Measurements from ENCODE around the gene PRKCA. TPM values are rescaled to one million over a fixed set of nuclear protein-coding genes. Genes with fewer than 3 reads are reported as not detected.

The PRKCA gene
- total RNA-seq, 4 donors from 2014 or later: 3.9 to 12.1 (median 7.0) TPM

GRCh38 chr17:66313995-66314659 lies 11.7 kb downstream of the PRKCA start:
- no peak for TF ChIP-seq CTCF (IDR thresholded peaks at IDR 0.05; ENCODE audit: low read depth)

DNA sequence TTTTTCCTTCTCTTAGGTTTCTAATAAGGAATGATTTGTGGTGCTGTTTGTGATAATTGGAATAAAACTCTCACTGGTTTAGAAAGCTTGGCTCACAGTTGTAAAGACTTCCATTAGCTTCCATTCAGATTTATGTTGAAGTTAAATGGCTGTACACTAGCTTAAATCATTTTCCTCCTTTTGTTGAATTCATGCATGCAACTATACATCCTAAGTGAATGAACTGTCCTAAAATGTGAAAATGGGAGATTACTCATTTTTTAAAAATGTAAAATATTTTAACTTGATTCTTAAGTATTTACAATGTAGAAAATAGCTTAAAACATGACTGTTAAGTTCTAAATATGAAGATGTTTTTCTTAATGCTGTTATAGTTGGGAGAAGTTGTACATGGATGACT lies 15.2 kb downstream of the PRKCA start:
- TF ChIP-seq CTCF (IDR thresholded peaks at IDR 0.05; ENCODE audit: low read depth): no peak

DNA sequence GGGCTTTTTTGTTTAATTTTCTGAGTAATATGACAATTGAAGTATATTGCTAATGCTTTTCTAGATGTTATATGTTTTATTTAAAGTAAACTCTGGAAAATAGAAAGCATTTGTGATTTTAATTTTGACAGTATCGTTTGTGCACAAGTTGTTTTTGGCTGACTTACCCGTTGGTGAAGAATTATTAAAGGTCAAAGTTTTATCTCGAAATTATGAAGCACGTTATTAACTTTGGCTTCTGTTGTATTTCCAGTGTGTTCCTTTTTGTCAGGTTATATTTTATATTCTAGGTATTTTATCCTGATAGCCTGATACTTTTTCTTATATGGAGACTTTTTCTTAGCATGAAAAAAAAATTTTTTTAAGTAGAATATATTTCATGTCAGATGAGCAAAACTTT lies 16.8 kb downstream of the PRKCA start:
- no peak for TF ChIP-seq CTCF (IDR thresholded peaks at IDR 0.05; ENCODE audit: low read depth)

DNA sequence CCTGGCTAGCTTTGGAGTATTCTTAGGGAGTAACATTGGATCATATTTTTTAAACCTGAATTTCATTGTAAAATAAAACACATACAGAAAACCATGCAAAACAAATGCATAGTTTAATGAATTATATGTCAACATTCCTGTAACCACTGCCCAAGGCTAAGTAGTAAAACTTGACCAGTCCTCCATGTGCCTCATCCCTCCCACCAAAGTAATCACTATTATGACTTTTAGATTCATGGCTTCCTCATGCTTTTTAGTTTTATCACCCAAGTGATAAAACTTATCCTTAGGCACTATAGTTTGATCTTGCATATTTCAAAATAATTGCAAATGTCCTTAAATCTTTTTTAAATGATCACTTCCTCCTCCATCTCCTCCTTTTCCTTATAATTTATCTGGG lies 20.4 kb downstream of the PRKCA start:
- no peak for TF ChIP-seq CTCF (IDR thresholded peaks at IDR 0.05; ENCODE audit: low read depth)

GRCh38 chr17:66326476-66327047 lies 24.1 kb downstream of the PRKCA start:
- TF ChIP-seq CTCF (IDR thresholded peaks at IDR 0.05; ENCODE audit: low read depth): no peak

DNA sequence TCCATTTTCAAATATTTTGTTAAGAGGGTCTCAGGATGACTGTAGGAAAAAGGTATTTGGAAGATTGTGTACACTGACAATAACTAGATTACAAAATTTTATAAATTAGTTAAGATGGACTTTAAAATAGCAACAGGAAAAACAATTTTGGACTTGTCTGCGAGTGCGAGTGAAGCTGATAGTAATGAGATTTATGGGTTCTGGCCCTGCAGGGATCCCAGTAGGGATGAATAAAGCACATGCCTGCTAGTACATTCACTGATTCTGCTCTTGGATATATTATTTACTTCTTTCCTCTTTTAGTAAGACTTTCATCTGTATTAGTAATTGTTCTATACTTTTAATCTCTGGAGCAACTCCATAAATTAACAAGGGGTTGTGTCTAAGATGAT lies 28.2 kb downstream of the PRKCA start:
- TF ChIP-seq CTCF (IDR thresholded peaks at IDR 0.05; ENCODE audit: low read depth): no peak

GRCh38 chr17:66331038-66331816 lies 28.8 kb downstream of the PRKCA start:
- TF ChIP-seq CTCF (IDR thresholded peaks at IDR 0.05; ENCODE audit: low read depth): no peak
